ENCODE measurements around the gene KCNH3.

The KCNH3 gene

GRCh38 chr12:49583366-49584094, 44.7 kb downstream of the KCNH3 start:
- TF ChIP-seq CTCF (IDR thresholded peaks at IDR 0.05; ENCODE audit: borderline replicate concordance, insufficient read depth, low read depth, low read length) = no peak
- H3K4me3 ChIP-seq (ENCODE audit: low read depth, low read length) = no peak overlapping the region

GRCh38 chr12:49584591-49584990, 45.8 kb downstream of the KCNH3 start:
- no peak for TF ChIP-seq CTCF (IDR thresholded peaks at IDR 0.05; ENCODE audit: borderline replicate concordance, insufficient read depth, low read depth, low read length)
- H3K4me3 ChIP-seq (ENCODE audit: low read depth, low read length) = no peak overlapping the region

GRCh38 chr12:49585477-49586459, 46.9 kb downstream of the KCNH3 start:
- no peak for TF ChIP-seq CTCF (IDR thresholded peaks at IDR 0.05; ENCODE audit: borderline replicate concordance, insufficient read depth, low read depth, low read length)
- H3K4me3 ChIP-seq (ENCODE audit: low read depth, low read length) = no peak overlapping the region

GRCh38 chr12:49587174-49587908, 48.5 kb downstream of the KCNH3 start:
- no peak overlapping the region for H3K4me3 ChIP-seq (ENCODE audit: low read depth, low read length)
- 0 out of 2 replicates have a peak, but pooled peaks have one; percentile 2 for TF ChIP-seq CTCF (IDR thresholded peaks at IDR 0.05; ENCODE audit: borderline replicate concordance, insufficient read depth, low read depth, low read length)

- no peak for TF ChIP-seq CTCF (IDR thresholded peaks at IDR 0.05; ENCODE audit: borderline replicate concordance, insufficient read depth, low read depth, low read length)
- no peak overlapping the region for H3K4me3 ChIP-seq (ENCODE audit: low read depth, low read length)
Observed at GRCh38 chr12:49588281-49588680, 49.5 kb downstream of the KCNH3 start.

- H3K4me3 ChIP-seq (ENCODE audit: low read depth, low read length) = no peak overlapping the region
- no peak for TF ChIP-seq CTCF (IDR thresholded peaks at IDR 0.05; ENCODE audit: borderline replicate concordance, insufficient read depth, low read depth, low read length)
Observed at GRCh38 chr12:49588721-49589516, 50.1 kb downstream of the KCNH3 start.

All from GM12875 (cell line).